Stimulated activated CD8-positive, alpha-beta memory T cell treated with anti-CD3 and anti-CD28 coated beads, Interleukin-4, amount 100 ng/mL, for 24 hours (primary cell): Measurements from ENCODE around the gene RAB37.

ENCODE experiments used
- DNase-seq: peaks from one replicate; pipeline ENCODE4 v3.0.0-alpha.2; 2020; ENCODE audit warnings: low read depth

Gene RAB37

DNA sequence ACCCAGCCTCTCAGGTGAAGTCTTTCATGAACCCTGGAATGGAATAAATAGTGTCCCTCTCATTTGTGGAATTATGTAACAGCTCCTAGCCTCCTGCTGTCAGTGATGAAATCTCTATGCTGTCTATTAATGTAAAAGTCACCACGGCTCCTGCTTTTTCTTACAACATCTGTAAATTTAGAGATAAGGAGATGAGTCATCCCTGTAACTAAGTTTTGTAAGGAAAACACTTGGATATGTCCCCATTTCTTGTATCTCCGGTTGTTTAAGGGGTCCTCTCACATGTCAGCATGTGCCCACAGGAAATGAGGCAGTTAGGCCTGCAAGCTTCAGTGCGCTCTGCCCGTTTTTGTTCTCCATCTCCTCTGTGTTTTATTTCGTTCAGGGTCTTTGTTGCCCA lies 41.9 kb downstream of the RAB37 start:
- DNase-seq = no peak

DNA sequence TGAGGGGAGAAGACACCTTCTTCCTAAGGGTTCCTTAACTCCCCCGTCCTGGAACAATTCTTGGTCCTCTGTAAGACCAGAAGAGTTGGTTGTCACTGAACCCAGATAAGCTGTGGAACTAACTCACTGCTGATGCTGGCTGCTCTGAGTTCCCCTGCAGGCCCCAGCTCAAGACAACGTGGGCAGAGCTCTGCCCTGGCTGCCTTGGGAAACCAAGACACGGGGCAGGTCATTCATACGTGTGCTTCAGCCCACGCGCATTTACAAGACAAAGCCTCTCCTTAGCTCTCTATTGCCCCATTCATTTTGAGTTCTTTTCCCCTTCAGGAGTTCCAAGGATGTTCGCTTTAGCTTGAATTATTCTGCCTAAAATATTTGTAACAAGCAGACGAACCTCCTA lies 42.4 kb downstream of the RAB37 start:
- DNase-seq = no peak

DNA sequence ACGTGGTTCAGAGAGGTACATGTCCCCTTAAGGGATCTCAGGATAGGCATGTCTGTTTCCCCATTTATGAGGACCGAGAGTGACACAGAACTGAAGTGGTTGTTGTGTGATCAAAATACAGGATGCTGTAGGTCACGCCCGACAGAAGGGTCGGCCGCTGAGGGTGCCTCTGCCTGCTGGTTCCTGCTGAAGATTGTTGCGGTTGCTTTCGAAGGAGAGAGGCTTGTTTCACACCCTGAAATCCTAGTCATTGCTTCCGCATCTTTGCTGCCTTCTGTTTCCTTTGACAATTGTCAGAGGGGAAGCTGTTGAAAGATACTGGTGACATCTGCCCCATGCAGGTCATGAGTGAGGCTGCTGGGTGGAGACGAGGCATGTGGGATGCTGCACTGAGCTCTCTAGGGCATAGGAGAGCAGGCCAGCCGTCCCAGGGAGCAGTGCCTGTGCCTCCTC lies 42.9 kb downstream of the RAB37 start:
- peak; percentile 31 for DNase-seq

DNA sequence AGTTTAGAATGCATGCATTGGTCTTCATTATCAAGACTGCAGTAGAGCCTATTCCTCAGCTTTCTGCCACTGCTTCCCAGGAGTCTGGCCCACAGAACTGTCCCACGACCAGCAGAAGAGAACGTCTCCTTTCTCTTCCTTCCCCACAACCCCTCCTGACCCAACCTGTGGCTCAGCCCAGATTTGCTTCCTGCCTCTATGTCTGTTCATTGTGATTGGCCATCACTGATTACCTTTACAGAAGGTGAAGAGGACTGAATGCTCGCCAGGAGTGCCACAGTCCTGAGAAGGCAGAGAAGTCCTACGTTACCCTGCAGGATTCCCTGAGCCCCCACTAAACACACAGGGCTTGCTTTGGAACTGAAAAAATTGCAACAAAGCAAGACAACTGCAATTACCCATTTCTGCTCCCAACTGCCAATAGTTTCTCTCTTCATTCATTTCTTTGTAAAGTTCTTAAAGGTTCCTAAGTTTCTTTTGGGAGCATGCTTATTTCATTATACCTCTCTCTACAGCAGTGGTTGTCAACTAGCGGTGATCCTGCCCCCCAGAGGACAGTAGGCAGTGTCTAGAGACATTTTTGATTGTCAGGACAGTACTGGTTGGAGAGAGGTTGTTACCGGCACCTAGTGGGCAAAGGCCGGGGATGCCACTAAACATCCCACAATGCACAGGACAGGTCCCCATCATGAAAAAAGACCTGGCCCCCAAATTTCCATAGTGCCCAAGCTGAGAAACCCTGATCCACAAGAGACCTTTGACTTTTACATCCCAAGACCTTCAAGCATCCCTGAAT lies 43.6 kb downstream of the RAB37 start:
- DNase-seq = no peak

DNA sequence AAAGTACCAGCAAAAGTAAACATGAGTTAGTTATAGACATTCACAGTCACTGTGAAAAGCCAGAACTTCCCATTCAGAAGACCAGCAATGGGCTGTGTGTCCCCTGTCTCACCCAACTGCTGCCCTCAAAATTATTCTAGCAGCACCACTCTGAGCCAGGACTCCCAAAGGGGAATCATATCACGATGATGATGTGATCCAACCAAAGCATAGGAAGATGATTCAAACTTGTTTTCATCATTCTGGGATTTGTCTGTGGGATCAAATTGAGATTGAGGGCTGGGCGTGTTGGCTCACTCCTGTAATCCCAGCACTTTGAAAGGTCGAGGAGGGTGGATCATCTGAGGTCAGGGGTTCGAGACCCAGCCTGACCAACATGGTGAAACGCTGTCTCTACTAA lies 45.5 kb downstream of the RAB37 start:
- DNase-seq = no peak

DNA sequence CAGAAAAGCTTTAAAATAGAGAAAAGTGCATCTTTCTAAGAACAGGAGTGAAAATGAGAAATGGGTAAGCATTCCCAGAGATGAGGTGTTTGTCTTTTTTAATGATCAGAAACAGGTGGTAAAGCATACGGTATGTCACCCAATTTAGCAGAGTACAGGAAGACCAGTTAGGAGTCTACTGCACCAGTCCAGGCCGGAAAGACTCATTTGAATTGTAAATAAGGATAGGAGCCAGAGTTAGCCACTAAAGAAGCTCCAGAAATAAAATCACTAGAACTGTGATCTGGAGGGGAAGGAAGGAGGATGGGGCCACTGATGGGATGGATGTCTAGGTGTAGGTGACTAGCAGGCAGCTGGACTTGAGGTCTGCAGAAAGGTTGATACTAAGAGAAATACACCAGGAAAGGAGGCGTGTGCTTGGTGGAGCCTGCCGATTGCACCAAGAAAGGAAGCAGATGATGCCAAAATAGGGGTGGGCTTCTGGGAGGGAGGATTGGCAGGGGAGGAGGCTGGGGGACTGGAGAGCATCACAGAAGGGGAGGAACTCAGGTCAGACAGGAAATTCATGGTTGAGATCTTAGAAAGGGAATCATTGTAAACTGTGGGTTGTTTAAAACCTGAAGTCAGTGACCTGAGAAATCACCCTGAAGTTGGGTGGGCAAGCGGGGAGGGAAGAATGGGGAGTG lies 47.2 kb downstream of the RAB37 start:
- DNase-seq = no peak

DNA sequence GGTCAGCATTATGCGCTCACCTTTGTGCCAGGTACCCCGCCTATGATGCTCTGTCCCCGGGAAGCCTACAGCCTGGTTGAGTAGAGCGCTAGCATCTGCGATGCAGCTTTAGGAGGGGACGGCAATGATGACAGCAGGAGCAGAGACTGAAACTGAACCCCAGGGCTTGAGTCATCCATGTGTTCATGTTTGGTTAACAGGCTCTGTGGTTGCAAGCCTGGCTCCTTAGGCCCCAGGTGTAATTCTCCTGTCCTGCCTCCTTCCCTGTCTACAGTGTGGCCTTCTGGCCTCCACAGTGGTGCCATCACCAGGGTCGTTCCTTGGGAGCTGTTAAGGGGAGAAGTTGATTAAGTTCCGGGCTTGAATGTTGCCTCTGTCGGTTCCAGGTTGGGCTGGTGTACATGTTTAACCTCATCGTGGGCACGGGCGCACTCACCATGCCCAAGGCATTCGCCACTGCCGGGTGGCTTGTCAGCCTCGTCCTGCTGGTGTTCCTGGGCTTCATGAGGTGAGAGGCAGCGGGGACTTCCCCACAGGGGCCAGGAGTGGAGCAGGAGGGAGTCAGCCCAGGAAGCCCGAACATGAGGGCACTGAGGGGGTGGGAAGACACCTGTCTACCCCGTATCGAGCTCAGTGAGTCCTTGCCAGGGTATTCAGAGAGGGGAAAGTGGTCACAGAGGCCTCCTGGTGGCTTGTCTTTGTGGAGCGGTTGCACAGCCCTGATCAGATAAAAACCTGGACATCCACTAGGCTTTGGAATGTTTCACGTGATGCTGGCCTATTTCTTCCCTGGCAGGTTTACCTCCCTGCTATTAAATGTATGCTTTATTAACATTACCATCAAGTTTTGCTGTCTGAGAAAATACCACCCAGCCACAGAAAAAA lies 48.3 kb downstream of the RAB37 start:
- DNase-seq = no peak

DNA sequence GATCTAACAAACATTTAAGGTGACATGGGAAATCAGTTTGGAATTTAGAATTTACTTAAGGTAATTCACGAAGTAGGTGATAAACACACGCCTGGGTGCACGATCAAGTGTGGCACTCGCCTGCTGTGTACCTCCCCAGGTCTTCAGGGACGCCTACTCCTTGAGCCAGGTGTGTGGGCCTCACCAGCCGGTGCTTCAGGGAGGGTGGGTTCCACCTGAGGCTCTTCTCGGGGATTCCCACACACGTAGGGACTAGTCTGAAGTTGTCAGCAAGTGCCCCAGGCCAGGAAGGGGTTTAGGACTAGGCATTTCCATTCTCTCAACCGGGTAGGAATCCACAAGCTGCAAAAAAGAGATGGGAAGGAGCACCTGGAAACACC lies 48.9 kb downstream of the RAB37 start:
- no peak for DNase-seq

DNA sequence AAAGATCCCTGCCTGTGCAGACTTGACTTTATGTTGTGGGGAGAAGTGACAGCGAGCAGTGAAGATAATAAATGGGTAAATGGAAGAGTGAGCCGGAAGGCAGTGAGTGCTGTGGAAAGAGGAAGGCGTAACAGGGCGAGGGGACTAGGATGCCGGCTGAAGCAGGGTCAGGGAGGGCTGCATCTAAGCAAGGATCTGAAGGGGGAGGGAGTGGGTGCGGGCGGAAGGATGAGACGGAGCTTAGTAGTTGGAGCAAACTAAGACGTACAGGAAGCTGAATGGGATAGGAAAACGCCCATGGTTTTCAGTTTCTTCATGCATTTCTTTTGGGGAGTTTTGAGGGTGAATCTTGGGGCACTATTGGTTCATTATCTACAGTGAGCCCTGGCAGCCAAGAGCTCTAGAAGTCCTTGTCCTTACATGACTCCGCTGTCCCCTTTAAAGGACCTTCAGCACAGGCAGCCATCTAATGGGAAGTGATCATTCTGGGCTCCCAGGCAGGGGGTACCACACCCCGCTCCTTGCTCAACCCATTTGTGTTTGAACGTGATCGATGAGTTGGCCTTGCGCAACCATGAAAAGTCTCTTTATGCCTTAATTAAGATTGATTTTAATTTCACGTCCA lies 49.5 kb downstream of the RAB37 start:
- no peak for DNase-seq

DNA sequence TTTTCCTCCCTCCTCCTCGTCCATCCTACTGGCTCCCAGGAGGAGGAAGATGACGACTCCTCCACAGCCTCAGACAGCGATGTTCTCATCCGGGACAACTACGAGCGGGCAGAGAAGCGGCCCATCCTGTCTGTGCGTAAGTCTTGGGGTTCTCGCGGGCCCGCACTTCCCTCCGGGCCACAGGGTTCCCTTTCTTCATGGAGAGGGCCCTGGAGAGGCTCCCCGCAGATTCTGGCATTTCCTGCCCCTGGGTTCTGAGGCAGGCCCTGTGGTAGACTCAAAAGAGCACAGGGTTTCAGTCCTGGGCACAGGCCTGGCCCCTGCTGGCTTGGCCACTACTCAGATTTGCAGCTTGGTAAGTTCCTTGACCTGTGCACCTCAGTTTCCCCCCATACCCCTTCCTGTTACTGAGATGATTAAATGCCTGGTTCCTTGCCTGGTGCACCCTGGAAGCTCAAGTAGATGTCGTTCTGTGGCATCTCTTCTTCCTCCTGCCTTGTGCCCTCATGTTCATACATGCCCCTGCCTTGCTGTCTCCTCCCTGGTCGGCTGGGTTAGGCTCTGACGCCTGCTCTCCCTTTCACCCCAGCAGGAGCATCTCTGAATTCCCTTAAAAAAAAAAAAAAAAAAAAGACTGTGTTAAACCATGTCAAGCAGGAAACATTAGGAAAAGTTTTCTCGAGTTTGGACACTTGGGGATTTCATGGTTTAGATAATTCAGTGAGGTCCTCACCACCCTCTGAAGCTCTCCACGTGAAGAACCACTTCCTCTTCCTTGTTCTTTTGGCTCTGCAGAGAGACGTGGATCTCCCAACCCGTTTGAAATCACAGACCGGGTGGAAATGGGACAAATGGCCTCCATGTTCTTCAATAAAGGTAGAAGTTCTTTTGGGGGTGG lies 53.4 kb downstream of the RAB37 start:
- DNase-seq = no peak

DNA sequence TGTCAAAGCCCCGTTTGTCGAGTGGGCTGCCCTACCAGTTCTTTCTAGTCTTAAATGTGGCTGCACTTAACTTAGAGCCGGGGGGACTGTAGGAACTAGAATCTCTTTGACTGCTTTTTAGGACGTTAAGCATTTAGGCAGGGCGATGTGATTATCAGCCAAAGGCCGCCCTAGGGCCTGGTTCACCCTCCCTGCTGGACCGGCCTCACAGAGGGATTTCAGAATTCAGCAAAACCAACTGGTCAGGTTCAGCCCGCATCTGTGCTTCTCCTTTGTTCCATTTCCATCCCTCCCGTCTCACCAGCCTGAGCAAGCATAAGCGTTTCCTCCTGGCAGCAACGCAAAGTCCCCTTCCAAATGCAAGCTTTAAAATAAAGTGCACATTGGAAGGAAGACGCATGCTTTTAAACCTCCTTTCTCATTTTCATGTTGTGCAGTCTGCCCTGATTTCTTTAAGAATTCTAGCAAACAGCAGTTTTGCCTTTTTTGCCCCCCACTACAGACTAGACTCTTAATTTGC lies 55.6 kb downstream of the RAB37 start:
- DNase-seq = no peak

DNA sequence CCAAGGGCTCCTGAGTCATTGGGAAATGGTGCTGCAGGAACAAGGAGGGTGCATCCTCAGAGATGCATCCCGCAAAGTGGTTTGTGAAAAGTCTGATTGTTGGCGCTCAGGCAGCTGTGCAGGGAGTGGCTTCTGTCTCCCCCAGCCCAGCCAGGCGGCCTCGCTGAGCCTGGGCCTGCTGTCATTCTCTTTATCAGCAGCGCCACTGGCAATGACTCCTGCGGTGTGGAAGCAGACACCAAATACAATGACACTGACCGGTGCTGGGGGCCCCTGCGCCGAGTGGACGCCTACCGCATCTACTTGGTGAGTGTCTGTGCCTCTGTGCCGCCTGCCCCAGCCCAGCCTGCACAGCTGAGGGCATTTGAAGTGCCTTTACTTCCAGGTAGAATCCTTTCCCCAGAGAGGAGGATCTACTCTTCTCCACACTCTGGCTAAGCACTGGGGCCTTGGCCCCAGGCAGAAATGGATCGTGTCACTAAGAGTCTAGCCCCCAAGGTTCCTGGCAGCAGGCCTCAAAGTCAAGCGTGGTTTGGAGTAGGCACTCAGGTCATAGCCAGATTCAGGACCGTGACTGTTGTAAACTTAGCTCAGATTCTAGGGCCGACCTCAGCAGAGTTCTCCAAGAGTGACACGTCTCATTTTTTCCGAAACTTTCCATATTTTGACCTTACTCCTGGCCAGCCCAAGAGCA lies 58.4 kb downstream of the RAB37 start:
- no peak for DNase-seq

DNA sequence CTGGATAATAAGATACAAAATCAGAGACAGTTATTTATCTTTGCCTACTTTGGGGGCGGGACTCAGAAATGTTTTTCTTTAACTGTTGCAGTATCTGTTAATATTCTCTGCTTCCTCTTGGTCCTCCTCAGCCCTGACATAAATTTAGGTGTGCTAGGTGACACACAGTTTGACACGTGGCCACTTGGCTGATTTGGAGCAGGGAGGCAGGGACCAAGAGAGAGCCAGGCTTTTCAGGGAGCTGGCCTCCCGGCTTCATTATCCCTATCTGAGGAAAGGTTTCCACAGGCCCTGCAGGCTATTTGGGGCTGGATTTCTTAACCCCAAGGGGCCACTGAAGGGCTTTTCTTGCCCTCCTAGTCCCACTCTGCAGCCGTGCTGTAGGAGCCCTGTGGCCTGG lies 59.2 kb downstream of the RAB37 start:
- DNase-seq = no peak

DNA sequence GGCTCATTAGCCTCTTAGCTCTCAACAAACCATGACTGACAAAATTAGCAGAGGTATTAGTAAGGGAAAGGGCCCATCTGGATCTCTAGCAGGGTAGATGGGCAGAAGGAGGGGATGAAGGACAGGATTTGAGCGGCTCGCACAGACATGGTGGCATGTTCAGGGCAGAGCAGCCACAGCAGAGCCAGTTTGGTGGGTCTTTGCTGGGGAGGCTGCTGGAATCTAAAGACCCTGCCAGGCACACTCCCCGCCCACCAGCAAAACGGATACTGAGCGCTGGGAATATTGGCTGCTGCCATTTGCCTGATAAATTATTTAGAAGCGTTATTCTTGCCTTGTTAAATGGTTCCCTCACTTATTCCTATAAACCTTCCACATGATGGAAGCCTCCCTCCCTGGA lies 59.8 kb downstream of the RAB37 start:
- no peak for DNase-seq
